C4-2B (cell line): ENCODE measurements around the gene PEMT.

Experiments used
- ZFX ChIP-seq: fragments of 450-650 bp; IDR thresholded peaks from 2 replicates; pipeline ENCODE4 v1.6.1; 2017
- TF ChIP-seq, protein P1 (sequence below): fragments of 450-650 bp; conservative IDR thresholded peaks from 2 replicates; pipeline ENCODE4 v1.5.1; 2017; ENCODE audit warnings: mild to moderate bottlenecking

DNA sequence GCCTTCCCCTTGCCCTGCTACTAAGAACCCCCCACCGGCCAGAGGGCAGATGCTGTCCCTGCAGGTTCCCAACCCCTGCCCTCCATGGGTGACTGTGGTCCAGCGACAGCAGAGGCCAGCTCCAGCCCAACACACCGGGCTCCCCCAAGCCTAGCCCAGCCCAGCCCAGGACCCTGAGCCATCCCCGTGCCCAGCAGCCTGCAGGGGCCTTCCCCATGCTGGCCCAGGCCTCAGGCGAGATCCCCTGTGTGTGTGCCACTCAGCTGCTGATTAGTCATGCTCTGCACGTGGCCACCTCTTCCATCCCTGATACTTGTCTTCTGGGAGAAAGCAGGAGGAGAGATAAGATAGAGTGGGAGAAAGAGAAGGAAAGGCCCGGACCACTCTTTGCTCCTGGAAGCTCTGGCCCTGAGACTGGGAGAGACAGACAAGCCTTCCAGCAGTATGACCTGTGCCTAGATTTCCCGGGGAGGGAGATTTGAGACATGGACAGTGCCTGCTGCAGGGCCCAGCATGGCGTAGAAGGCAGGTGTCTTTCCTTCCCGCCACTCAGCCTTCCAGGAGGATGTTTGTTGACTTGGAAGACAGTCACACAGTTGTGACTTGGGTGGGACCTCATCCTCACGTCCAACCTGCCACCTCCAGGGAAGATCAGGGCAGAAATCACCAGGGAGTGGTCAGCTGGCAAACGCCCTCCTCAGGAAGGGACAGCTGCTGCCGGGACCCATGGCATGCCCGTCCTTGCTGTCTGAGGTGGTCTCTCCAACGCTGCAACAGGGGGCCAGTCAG lies 54.0 kb downstream of the PEMT start:
- TF ChIP-seq, protein P1, sequence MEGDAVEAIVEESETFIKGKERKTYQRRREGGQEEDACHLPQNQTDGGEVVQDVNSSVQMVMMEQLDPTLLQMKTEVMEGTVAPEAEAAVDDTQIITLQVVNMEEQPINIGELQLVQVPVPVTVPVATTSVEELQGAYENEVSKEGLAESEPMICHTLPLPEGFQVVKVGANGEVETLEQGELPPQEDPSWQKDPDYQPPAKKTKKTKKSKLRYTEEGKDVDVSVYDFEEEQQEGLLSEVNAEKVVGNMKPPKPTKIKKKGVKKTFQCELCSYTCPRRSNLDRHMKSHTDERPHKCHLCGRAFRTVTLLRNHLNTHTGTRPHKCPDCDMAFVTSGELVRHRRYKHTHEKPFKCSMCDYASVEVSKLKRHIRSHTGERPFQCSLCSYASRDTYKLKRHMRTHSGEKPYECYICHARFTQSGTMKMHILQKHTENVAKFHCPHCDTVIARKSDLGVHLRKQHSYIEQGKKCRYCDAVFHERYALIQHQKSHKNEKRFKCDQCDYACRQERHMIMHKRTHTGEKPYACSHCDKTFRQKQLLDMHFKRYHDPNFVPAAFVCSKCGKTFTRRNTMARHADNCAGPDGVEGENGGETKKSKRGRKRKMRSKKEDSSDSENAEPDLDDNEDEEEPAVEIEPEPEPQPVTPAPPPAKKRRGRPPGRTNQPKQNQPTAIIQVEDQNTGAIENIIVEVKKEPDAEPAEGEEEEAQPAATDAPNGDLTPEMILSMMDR: no peak
- no peak for TF ChIP-seq ZFX
